ENCODE results near the gene ECE1.

- TF ChIP-seq CTCF (IDR thresholded peaks at IDR 0.05; ENCODE audit: low read length) (no peak), EZH2 (IDR thresholded peaks at IDR 0.05; ENCODE audit: borderline replicate concordance, low read length) (no peak)
Observed at GRCh38 chr1:21289700-21290545, at the start of gene ECE1.
